Middle frontal gyrus (tissue), 1 donor: Measurements from ENCODE around the gene IL6.
"Not testable (repeated sequence)": the region's sequence is repeated elsewhere in the genome, so short reads cannot be mapped to it uniquely, and the experiment has no call there.

Source experiments
- DNase-seq: peaks from one replicate; pipeline ENCODE4 v3.0.0-alpha.2; 2015; ENCODE audit warnings: low spot score; ENCODE audit errors: extremely low spot score

Gene IL6

DNA sequence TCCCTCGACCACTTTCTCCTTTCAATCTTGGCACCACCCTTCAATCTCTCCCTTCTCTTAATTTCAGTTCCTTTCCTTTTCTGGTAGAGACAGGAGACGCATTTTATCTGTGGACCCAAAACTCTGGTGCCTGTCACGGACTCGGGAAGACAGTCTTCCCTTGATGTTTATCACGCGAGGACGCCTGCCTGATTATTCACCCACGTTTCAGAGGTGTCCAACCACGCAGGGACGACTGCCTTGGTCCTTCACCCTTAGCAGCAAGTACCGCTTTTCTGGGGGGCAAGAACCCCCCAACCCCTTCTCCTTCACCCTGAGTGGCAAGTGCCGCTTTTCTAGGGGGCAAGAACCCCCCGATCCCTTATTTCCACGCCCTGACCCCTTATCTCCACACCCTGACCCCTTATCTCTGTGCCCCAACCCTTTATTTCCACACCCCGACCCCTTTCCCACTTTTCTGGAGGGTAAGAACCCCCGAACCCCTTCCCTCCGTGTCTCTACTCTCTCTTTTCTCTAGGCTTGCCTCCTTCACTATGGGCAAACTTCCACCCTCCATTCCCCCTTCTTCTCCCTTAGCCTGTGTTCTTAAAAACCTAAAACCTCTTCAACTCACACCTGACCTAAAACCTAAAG, 22.9 kb upstream of the IL6 start:
- not testable (repeated sequence) for DNase-seq

DNA sequence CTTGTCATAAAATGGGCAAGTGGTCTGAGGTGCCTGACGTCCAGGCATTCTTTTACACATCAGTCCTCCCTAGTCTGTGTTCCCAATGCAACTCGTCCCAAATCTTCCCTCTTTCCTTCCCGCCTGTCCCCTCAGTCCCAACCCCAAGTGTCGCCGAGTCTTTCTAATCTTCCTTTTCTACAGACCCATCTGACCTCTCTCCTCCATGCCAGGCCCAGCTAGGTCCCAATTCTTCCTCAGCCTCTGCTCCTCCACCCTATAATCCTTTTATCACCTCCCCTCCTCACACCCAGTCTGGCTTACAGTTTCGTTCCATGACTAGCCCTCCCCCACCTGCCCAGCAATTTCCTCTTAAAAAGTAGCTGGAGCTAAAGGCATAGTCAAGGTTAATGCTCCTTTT, 22.3 kb upstream of the IL6 start:
- DNase-seq = not testable (repeated sequence)

DNA sequence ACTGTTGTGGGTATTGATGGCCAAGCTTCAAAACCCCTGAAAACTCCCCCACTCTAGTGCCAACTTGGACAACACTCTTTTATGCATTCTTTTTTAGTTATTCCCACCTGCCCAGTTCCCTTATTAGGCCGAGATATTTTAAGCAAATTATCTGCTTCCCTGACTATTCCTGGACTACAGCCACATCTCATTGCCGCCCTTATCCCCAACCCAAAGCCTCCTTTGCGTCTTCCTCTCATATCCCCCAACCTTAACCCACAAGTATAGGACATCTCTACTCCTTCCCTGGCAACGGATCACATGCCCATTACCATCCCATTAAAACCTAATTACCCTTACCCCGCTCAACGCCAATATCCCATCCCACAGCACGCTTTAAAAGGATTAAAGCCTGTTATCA, 21.1 kb upstream of the IL6 start:
- DNase-seq = not testable (repeated sequence)

DNA sequence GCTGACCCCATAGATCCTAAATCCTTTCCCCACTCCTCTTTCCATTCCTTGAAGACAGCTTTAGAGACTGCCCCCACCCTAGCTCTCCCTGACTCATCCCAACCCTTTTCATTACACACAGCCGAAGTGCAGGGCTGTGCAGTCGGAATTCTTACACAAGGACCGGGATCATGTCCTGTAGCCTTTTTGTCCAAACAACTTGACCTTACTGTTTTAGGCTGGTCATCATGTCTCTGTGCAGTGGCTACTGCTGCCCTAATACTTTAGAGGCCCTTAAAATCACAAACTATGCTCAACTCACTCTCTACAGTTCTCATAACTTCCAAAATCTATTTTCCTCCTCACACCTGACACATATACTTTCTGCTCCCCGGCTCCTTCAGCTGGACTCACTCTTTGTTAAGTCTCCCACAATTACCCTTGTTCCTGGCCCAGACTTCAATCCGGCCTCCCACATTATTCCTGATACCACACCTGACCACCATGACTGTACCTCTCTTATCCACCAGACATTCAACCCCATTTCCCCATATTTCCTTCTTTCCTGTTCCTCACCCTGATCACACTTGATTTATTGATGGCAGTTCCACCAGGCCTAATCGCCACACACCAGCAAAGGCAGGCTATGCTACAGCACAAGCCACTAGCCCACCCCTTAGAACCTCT, 19.8 kb upstream of the IL6 start:
- not testable (repeated sequence) for DNase-seq

DNA sequence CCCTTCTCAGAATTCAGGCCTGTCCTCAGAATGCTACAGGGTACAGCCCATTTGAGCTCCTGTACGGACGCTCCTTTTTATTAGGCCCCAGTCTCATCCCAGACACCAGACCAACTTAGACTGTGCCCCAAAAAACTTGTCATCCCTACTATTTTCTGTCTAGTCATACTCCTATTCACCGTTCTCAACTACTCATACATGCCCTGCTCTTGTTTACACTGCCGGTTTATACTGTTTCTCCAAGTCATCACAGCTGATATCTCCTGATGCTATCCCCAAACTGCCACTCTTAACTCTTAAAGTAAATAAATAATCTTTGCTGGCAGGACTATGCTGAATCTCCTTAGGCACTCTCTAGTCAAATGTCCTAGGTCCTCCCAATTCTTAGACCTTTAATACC, 18.8 kb upstream of the IL6 start:
- not testable (repeated sequence) for DNase-seq

DNA sequence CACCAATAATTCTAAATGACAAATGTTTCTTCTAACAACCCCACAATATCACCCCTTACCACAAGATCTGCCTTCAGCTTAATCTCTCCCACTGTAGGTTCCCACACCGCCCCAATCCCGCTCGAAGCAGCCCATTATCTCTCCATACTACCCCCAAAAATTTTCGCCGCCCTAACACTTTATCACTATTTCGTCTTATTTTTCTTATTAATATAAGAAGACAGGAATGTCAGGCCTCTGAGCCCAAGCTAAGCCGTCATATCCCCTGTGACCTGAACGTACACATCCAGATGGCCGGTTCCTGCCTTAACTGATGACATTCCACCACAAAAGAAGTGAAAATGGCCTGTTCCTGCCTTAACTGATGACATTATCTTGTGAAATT, 18.3 kb upstream of the IL6 start:
- DNase-seq = not testable (repeated sequence)

DNA sequence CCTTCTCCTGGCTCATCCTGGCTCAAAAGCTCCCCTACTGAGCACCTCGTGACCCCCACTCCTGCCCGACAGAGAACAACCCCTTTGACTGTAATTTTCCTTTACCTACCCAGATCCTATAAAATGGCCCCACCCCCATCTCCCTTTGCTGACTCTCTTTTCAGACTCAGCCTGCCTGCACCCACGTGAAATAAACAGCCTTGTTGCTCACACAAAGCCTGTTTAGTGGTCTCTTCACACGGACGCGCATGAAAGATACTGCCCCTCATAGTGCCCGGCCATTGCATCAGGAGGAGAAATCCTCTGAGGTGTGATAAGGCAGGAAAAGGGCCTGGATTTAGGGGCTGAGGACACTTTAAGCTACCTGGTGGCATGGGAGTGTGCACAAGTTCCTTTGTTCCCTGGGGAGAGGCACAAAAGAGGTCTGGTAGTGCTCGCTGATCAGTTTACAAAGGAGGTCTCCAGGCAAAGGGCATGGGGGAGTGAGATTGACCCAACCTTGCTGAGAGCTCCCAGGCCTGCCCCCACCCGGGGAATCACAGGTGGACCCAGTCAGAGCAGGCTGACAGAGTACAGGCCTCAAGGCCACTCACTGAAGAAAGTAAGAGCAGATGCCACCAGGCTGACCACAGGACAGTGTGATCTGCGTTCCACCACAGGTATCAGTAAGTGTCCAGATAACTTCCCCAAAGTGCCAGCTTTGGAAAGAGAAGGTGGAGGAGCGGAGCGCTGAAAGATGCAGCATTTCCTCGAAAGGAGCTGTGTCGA, 17.8 kb upstream of the IL6 start:
- DNase-seq = not testable (repeated sequence)

DNA sequence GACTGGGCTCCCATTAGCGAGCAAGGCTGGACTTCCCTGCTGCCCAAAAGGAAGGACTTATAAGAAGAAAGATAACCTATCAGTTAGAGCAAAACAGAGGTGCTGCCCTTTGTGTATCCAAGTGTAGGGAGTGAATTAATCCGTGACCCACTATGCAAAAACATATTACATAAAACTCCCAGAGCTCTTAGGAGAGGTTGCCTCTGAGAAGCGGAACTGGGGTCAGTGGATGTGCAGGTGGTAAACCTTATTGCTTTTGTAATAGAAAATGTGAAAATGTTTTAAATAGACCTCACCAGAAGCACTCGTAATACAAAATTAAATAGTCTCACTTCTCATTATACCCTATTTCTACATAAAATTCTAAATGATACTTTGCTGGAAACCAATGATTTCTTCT, 17.1 kb upstream of the IL6 start:
- DNase-seq = no peak

DNA sequence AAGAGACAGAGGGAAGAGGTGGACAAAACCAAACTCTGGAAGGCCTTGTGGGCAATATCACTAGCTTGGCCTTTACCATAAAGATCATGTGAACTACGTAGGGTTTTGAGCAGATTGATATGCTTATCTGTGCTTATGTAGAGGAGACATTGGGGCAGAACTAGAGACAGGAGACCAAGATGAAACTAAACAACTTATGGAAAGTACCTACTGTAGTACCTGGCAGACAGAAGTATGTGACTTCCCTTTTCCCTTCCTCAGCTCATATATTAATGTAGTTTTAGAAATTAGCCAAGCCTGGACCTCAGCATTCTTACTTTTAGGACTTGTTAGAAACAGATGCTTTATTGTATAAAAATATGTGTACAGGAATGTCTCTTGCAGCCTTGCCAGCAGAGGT, 14.0 kb upstream of the IL6 start:
- no peak for DNase-seq

DNA sequence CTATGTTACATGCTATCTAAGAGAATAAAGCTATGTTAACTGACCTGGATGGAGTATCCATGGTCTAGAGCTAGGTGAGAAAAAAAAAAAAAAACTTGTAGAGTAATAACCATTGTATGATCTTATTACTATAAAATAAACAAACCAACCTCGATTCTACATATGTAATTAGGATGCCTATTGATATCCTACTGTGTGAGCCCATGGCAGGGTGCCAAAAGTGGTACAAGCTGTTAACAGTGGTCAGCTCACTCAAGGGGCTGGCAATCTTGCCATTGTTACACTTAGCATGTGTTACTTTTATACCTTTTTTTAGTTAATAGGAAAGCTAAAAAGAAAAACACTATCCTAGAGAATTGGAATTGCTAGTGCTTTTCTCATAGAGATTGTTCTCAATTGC, 13.5 kb upstream of the IL6 start:
- no peak for DNase-seq

DNA sequence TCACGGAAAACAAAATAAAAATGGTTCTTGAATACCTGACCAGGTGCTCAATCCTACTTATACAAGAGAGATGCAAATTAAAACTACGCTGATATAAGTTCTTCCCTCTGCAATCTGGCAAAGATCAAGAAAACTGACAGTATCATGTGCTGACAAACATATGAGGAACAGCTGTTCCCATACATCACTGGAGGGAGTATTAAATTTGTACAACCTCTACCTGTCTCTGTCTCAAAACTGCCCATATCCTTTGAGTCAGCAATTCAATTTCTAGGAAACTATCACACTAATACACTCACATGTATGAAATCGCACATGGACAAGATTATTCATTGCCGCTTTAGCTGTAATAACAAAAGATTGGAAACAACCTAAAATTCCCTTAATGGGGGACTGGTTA, 11.0 kb upstream of the IL6 start:
- DNase-seq = no peak

DNA sequence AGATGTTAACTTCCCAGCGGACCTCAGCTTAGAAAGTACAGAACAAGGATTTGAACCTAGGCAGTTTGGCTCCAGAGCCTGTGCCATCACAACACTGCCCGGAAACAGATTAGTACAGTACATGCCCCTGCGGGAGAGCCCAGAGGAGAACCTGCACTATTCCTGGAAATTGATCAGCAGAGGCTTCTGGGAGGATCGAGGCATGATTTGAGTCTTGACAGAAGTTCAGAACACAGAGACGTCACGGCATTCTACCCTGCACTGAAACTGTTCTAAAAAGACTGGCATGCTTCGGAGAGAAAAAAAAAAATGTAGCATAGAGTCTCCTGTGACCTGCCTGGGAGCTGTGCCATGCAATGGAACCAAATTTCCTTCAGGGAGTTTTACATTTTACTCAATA, 9.2 kb upstream of the IL6 start:
- DNase-seq = no peak

DNA sequence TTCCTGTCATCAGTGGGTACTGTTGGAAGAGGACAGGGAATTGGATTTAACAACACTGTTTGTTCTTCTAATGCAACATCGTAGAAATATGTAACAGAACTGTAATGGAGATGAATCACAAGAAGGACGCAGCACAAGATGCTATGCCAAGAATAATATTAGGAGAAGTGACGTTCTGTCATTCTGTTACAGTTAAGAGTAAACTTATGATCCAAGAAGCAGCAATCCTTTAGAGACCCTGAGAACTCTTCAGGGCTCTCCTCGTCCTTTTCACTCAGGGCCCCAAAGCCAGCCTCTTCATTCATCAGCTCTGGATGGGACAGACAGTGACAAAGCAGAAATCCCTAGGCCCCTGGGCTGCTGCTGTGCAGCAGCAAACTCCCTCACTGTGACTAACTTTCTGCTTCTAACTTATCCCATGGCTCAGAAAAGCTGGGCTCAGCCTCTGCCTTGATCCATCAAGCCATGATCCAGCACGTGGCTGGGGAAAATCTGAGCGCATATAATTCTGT, 8.7 kb upstream of the IL6 start:
- no peak for DNase-seq

DNA sequence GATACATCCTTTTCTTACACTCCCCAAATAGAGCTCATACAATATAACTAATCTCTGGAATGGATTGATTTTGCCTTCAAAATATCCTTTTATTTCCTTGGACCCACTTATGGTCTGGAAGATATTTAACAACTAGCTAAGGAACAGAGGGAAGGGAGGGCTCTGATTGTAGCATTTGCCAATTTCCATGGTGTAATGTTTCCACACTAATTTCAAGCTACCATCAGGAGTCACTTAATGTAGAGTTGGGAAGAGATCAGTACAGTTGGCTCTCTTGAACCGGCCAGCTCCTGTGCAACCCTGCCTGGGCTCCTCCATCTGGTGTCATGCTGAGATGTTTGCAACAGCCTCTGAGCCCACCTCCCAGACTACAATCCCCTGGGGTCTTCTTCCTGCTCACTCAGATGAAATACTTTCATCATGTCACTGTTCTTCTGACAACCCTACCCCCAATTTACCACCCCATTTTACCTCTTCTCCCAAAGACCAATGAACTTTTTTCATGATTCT, 8.0 kb upstream of the IL6 start:
- no peak for DNase-seq

DNA sequence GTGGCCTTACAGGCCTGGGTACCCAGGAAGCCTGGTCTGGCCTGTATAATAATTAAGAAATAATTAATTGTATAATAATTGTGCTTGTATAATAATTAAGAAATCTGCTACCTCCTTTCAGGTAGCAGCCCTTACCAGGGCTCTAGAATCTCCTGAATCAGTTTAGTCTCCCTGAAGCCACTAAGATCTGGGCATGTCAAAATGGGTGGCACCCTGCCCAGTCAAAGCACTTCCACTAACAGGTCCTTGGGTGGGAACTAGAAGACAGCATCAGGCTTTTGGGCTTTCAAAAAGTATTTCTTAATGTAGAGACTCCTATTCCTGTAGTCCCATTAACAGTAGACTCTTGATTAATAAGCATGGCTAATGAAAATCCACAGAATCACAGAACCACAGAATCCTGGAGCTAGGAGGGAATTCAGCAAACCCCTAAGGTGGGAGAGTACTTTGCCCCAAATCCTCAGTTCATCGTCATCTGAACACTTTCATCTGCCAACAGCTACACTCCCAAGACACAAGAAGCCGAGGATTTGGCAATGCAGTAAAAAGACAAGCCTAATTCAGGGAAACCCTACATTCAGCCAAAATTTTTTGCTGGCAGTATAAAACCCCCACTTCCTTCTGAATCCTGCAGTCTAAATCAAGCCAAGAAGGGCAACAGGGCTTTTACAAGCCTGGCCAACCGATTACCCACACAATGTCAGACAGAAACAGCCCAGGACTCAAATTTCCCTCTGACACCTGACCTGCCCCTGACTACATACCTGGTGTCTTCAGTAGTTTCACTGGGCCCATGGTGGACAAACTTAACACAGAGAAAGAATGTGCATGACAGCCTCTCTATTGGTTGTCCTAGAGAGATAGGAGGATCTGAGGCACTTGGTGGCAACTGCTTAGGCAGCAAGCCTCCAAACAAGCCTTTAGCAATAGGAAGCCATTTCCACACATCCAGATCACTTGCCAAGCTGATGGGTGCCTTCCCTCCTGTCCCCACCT, 5.9 kb upstream of the IL6 start:
- no peak for DNase-seq

DNA sequence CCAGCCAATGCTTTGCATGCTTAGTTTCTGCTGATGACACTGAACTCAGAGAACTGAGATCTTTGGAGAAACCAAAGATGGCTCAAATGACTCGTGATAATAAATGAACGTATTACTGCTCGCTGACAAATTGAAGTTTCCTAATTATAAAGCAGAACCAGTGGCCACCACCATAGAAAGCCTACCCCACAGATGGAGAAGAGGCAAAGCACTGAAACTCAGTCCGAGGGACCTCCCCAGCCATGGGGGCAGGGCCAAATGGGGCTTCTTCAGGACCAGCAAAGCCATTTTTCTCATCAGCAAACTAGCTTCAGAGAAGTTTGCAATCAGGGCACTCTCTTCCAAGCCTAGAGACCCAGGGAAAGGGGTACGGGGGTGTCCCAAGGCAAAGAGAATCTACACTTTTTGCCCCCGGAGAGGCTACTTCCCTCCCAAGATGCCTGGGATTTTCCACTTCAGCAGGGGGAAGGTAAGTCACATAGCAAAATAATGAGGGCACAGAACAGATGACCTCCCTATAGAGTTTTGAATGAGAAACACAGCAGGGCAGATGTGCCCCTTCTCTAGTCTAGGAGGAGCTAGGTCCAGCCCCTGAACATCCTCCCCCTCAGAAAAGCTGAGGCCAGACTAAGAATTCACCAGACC, 4.3 kb upstream of the IL6 start:
- no peak for DNase-seq

DNA sequence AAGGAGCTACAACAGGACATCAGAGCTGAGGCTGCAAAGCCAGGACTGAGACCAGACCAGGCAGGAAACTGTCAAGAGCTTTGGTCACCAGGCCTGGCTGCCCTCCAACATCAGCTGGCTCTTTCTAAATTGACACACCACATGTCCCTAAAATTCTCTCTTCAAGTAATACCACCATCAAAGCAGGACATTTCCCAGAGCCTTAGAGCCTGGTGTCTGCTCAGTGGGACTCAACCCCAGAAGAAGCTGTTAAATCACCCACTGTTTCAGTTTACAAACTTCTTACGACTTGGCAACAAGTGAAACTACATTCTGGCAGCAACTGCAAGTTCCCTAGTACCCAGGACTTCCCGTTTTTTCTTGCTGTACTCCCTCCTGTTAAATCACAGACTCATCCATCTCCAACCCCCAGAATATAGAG, 3.8 kb upstream of the IL6 start:
- no peak for DNase-seq

DNA sequence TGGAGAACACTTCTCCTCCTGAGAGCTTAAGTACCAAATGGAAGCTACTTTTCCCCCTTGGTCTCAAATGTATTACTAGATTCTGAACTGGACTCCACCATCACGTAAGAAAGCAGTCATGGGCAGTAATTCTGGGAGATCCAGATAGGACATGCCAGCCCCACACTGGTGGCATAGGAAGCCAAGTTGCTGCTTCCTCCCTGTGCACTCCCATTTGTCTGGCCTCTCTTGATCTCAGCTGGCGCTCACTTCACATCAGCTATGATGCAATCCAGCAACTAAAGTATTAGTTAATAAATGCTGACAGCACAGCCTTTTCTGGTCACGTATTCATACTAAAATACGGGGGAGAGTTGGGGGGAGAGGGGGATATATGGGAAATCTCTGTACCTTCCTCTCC, 3.4 kb upstream of the IL6 start:
- DNase-seq = no peak

DNA sequence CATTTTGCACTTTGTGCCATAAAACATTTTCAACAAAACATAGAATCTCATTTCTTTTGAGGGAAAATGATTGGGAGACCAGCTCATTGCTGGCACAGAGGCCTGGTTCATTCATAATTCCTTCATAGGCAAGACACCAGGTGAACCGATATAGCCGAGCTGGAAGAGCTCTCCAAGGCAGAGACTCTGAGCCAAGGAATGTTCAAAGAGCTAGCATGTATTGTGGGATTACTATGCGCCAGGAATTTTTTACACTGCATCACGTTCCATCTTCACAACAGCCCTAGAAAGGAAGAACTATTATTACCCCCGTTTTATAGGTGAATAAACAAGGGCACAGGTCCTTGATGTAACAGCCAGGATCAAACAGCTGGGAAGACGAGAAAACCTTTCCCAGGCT, 2.1 kb upstream of the IL6 start:
- no peak for DNase-seq

DNA sequence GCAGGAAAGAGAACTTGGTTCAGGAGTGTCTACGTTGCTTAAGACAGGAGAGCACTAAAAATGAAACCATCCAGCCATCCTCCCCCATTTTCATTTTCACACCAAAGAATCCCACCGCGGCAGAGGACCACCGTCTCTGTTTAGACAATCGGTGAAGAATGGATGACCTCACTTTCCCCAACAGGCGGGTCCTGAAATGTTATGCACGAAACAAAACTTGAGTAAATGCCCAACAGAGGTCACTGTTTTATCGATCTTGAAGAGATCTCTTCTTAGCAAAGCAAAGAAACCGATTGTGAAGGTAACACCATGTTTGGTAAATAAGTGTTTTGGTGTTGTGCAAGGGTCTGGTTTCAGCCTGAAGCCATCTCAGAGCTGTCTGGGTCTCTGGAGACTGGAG, 1.4 kb upstream of the IL6 start:
- no peak for DNase-seq
